Nephron progenitor cell (in vitro differentiated cells): Measurements from ENCODE around the gene HP1BP3.
A peak's percentile ranks its signal among the peaks of the same experiment; 100 is the strongest.

Experiments used
- DNase-seq: peaks from one replicate; pipeline ENCODE4 v3.0.0; 2021
- H3K27ac Mint-ChIP-seq: 2 replicates; pipeline ENCODE4 v1.8.0; 2021; ENCODE audit warnings: mild to moderate bottlenecking, moderate library complexity, mixed read lengths
- H3K27me3 Mint-ChIP-seq: 2 replicates; pipeline ENCODE4 v1.8.0; 2021; ENCODE audit warnings: mild to moderate bottlenecking, low read depth, mixed read lengths; ENCODE audit not compliant: poor library complexity
- H3K36me3 Mint-ChIP-seq: 2 replicates; pipeline ENCODE4 v1.8.0; 2021; ENCODE audit warnings: low read depth, mixed read lengths
- H3K4me1 Mint-ChIP-seq: 2 replicates; pipeline ENCODE4 v1.8.0; 2021; ENCODE audit warnings: mixed read lengths
- H3K4me3 Mint-ChIP-seq: 2 replicates; pipeline ENCODE4 v1.8.0; 2021; ENCODE audit warnings: mild to moderate bottlenecking, moderate library complexity, mixed read lengths
- H3K9me3 Mint-ChIP-seq: 2 replicates; pipeline ENCODE4 v1.8.0; 2021; ENCODE audit warnings: mild to moderate bottlenecking, moderate library complexity, mixed read lengths
- CTCF ChIP-seq: fragments of 200-600 bp; sonication (generic); IDR thresholded peaks from 2 replicates; pipeline ENCODE4 v1.5.0; 2021; ENCODE audit warnings: antibody characterized with exemption

The HP1BP3 gene

GRCh38 chr1:20698195-20698910 lies 88.8 kb downstream of the HP1BP3 start:
- no peak overlapping the region for H3K27ac Mint-ChIP-seq
- no peak for TF ChIP-seq CTCF
- H3K4me1 Mint-ChIP-seq: peaks cover 29% of the 10 kb centered on the region
- DNase-seq: no peak
- H3K36me3 Mint-ChIP-seq: no peaks in the 10 kb centered on the region
- no peak overlapping the region for H3K4me3 Mint-ChIP-seq
- no peaks in the 10 kb centered on the region for H3K9me3 Mint-ChIP-seq
- peaks cover 3% of the 10 kb centered on the region for H3K27me3 Mint-ChIP-seq

- Mint-ChIP-seq H3K36me3 (no peaks in the 10 kb centered on the region), H3K4me1 (peaks cover 29% of the 10 kb centered on the region), H3K27ac (no peak overlapping the region), H3K9me3 (no peaks in the 10 kb centered on the region), H3K27me3 (peaks cover 3% of the 10 kb centered on the region), H3K4me3 (peak overlapping the region; percentile 85)
- no peak for DNase-seq
- no peak for TF ChIP-seq CTCF
Observed at GRCh38 chr1:20697563-20697962, 89.5 kb downstream of the HP1BP3 start.

GRCh38 chr1:20696397-20697333 lies 90.4 kb downstream of the HP1BP3 start:
- Mint-ChIP-seq H3K4me3 (peak overlapping the region; percentile 85), H3K27ac (peak overlapping the region; percentile 98), H3K9me3 (no peaks in the 10 kb centered on the region), H3K27me3 (peaks cover 7% of the 10 kb centered on the region), H3K4me1 (peaks cover 29% of the 10 kb centered on the region), H3K36me3 (no peaks in the 10 kb centered on the region)
- peak; percentile 89 for DNase-seq
- peak; percentile 91 for TF ChIP-seq CTCF

DNA sequence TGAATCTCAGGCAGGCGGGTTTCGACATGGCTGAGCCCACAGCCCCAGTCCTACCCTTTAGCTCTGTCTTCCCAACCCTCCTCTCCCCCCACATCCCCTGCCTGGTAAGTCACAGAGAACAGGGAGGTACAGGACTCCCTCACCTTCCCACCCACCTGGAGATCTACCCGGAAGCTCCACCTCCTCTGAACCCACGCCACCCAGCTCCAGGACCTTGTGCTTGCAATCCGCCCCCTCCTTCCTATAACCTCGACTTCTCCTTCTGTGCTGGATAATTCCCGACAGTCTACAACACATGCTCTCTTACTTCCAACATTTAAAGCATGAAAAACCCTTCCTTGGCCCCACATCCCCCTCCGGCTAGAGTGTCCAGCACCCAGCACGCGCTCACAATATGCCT lies 91.6 kb downstream of the HP1BP3 start:
- Mint-ChIP-seq H3K4me1 (peaks cover 23% of the 10 kb centered on the region), H3K4me3 (no peak overlapping the region), H3K9me3 (no peaks in the 10 kb centered on the region), H3K27ac (no peak overlapping the region), H3K36me3 (no peaks in the 10 kb centered on the region), H3K27me3 (peaks cover 7% of the 10 kb centered on the region)
- no peak for DNase-seq
- TF ChIP-seq CTCF: no peak

GRCh38 chr1:20693623-20694022 lies 93.5 kb downstream of the HP1BP3 start:
- TF ChIP-seq CTCF: no peak
- no peaks in the 10 kb centered on the region for H3K9me3 Mint-ChIP-seq
- H3K27me3 Mint-ChIP-seq: peaks cover 7% of the 10 kb centered on the region
- DNase-seq: no peak
- H3K27ac Mint-ChIP-seq: no peak overlapping the region
- peaks cover 16% of the 10 kb centered on the region for H3K4me1 Mint-ChIP-seq
- H3K4me3 Mint-ChIP-seq: no peak overlapping the region
- no peaks in the 10 kb centered on the region for H3K36me3 Mint-ChIP-seq
